ENCODE results near the gene KIAA1217. TPM values are rescaled to one million over a fixed set of nuclear protein-coding genes. Genes with fewer than 3 reads are reported as not detected.

The KIAA1217 gene
- total RNA-seq, 2 experiments from 2014 or later, result 0.67 to 1.3 TPM

- H3K36me3 Mint-ChIP-seq (ENCODE audit: low read depth), result no peaks in the 10 kb centered on the region
- ATAC-seq, result no peak
These were observed 161.9 kb downstream of the KIAA1217 start for GRCh38 chr10:24370877-24371276.

GRCh38 chr10:24371396-24371795 lies 162.5 kb downstream of the KIAA1217 start:
- no peak overlapping the region for H3K4me3 Mint-ChIP-seq
- ChIA-PET CTCF (no interaction called here), POLR2A (no interaction called here)
- no peak for DNase-seq
- no peak overlapping the region for H3K27ac Mint-ChIP-seq
- intact Hi-C loops (cut with micrococcal nuclease), result no loop called here
- H3K36me3 Mint-ChIP-seq (ENCODE audit: low read depth), result no peaks in the 10 kb centered on the region
- no peaks in the 10 kb centered on the region for H3K4me1 Mint-ChIP-seq (ENCODE audit: low read depth)
- peaks cover 6% of the 10 kb centered on the region for H3K9me3 Mint-ChIP-seq
- TF ChIP-seq CTCF (IDR thresholded peaks at IDR 0.05), result no peak
- H3K27me3 Mint-ChIP-seq, result peaks cover 2% of the 10 kb centered on the region
- ATAC-seq, result no peak

More at GRCh38 chr10:24370877-24371276, 161.9 kb downstream of the KIAA1217 start:
- TF ChIP-seq CTCF (IDR thresholded peaks at IDR 0.05), result no peak
- peaks cover 2% of the 10 kb centered on the region for H3K27me3 Mint-ChIP-seq
- no peak overlapping the region for H3K4me3 Mint-ChIP-seq
- no peak for DNase-seq
- intact Hi-C loops (cut with micrococcal nuclease), result no loop called here
- CTCF ChIA-PET, result no interaction called here
- no peak overlapping the region for H3K27ac Mint-ChIP-seq
- no peaks in the 10 kb centered on the region for H3K4me1 Mint-ChIP-seq (ENCODE audit: low read depth)
- H3K9me3 Mint-ChIP-seq, result peaks cover 6% of the 10 kb centered on the region
- POLR2A ChIA-PET, result no interaction called here

- no peak for DNase-seq
- intact Hi-C loops (cut with micrococcal nuclease), result no loop called here
These were observed 165.4 kb downstream of the KIAA1217 start for GRCh38 chr10:24374134-24374915.

GRCh38 chr10:24375510-24375909 lies 166.6 kb downstream of the KIAA1217 start:
- Mint-ChIP-seq H3K36me3 (ENCODE audit: low read depth) (no peaks in the 10 kb centered on the region), H3K4me3 (no peak overlapping the region), H3K4me1 (ENCODE audit: low read depth) (no peaks in the 10 kb centered on the region), H3K27me3 (peaks cover 2% of the 10 kb centered on the region), H3K9me3 (peaks cover 6% of the 10 kb centered on the region), H3K27ac (no peak overlapping the region)
- ChIA-PET POLR2A (no interaction called here), CTCF (interaction anchor here (0.7 to 1.2 kb wide), 2 partner anchors 144 to 381 kb away, joined by 3 read pairs; no protein-coding TSS in a partner anchor)
- no peak for DNase-seq
- intact Hi-C loops (cut with micrococcal nuclease), result no loop called here
- no peak for TF ChIP-seq CTCF (IDR thresholded peaks at IDR 0.05)
- ATAC-seq, result no peak

More at GRCh38 chr10:24374134-24374915, 165.4 kb downstream of the KIAA1217 start:
- no peak overlapping the region for H3K27ac Mint-ChIP-seq
- peaks cover 6% of the 10 kb centered on the region for H3K9me3 Mint-ChIP-seq
- peaks cover 2% of the 10 kb centered on the region for H3K27me3 Mint-ChIP-seq
- ChIA-PET CTCF (interaction anchor here (0.8 kb wide), 1 partner anchor 1060 kb away, joined by 3 read pairs; no protein-coding TSS in a partner anchor), POLR2A (no interaction called here)
- no peaks in the 10 kb centered on the region for H3K4me1 Mint-ChIP-seq (ENCODE audit: low read depth)
- H3K36me3 Mint-ChIP-seq (ENCODE audit: low read depth), result no peaks in the 10 kb centered on the region
- ATAC-seq, result no peak
- no peak overlapping the region for H3K4me3 Mint-ChIP-seq
- no peak for TF ChIP-seq CTCF (IDR thresholded peaks at IDR 0.05)

GRCh38 chr10:24376731-24377130 lies 167.8 kb downstream of the KIAA1217 start:
- ChIA-PET CTCF (interaction anchor here (1.2 kb wide), 1 partner anchor 143 kb away, joined by 3 read pairs; no protein-coding TSS in a partner anchor), POLR2A (no interaction called here)
- Mint-ChIP-seq H3K9me3 (peaks cover 6% of the 10 kb centered on the region), H3K4me1 (ENCODE audit: low read depth) (no peaks in the 10 kb centered on the region), H3K4me3 (no peak overlapping the region), H3K36me3 (ENCODE audit: low read depth) (no peaks in the 10 kb centered on the region), H3K27ac (no peak overlapping the region), H3K27me3 (peaks cover 2% of the 10 kb centered on the region)
- ATAC-seq (no peak), DNase-seq (no peak)
- intact Hi-C loops (cut with micrococcal nuclease), result no loop called here
- no peak for TF ChIP-seq CTCF (IDR thresholded peaks at IDR 0.05)
